Left ventricle myocardium superior (tissue), 1 donor: Measurements from ENCODE around the gene SH3BP4. TPM values are rescaled to one million over a fixed set of nuclear protein-coding genes. Genes with fewer than 3 reads are reported as not detected.

ENCODE experiments used
- ATAC-seq: fragments of 200-7000 bp; cut with Tn5 transposase; one replicate; pipeline ENCODE4 v1.9.1; 2020; ENCODE audit warnings: mild to moderate bottlenecking, moderate library complexity
- DNase-seq: peaks from one replicate; pipeline ENCODE4 v3.0.0-alpha.2; 2020
- intact Hi-C: fragments of 100-400 bp; cut with micrococcal nuclease; formaldehyde crosslinking; loops from one replicate; pipeline ENCODE4 v1.11.0; 2022
- total RNA-seq: library from RNA; stranded (reverse); fragmentation: NEBNext Ultra II Directional; extraction: Animal tissue kit (Norgen Biotek cat#: 25700); gene quantifications from one replicate; pipeline ENCODE4 v1.2.1, GENCODE V29; 2021
- donor health status: DM: no; HTN: yes; CAD: no; lungs with severe emphysema.

Gene SH3BP4
- total RNA-seq, 1 donor from 2014 or later, result 8.3 TPM

DNA sequence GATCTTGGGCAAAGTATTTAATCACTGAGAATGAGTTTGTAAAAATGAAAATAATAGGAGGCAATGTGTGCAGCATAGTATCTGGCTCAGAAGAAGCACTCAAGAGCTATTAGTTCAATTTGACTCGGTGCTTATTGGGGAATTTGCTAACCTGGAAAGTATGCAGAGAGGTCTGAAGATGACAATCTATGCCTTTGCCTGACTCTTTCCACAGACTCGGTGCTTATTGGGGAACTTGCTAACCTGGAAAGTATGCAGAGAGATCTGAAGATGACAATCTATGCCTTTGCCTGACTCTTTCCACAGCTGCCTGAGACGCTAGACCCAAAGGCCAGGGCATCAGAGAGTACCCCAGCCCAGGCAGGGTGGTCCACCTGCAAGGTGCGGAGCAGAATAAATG is 12.2 kb upstream of the SH3BP4 start:
- DNase-seq, result no peak
- intact Hi-C loops, result no loop called here
- ATAC-seq, result no peak

DNA sequence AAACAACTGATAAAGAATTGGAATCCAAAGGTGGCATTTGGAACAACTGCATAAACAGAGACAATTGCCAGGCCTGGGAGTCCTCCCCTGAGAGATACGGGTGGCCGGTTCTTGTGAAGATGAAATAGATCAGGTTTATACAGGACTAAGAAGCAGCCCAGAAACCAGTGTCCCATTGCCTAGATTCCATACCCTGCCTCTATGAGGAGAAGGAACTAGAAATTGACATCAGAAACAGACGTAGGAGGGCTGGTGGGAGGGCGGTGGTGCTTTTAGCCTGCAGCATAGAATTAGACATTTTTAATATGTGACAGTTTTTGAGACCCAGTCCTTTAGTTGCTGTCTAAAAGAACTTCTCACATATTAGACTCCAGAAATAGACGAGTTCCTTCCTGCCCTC is 11.8 kb upstream of the SH3BP4 start:
- DNase-seq (no peak), ATAC-seq (no peak)
- intact Hi-C loops, result no loop called here

DNA sequence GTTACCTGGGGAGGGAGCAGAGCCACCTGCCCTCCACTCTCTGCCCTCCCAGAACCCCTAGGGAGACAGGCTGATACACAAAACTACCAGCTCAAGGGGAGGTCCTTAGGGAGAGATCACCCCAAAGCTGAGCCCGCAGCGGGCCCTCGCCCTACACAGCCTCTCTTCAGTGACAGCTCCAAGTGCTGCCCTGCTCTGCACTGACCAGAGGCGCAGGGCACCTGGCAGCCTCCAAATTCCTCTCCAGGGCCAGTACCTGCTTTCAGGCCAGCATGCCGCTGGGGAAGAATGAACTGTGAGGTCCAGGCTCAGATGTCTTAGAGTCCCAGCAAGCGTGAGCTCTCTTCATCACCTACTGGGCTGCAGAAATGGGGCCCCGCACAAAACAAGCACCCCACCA is 11.3 kb upstream of the SH3BP4 start:
- intact Hi-C loops, result no loop called here
- DNase-seq (no peak), ATAC-seq (no peak)

GRCh38 chr2:234945339-234945873 is 6.4 kb upstream of the SH3BP4 start:
- ATAC-seq (no peak), DNase-seq (no peak)
- intact Hi-C loops, result no loop called here

DNA sequence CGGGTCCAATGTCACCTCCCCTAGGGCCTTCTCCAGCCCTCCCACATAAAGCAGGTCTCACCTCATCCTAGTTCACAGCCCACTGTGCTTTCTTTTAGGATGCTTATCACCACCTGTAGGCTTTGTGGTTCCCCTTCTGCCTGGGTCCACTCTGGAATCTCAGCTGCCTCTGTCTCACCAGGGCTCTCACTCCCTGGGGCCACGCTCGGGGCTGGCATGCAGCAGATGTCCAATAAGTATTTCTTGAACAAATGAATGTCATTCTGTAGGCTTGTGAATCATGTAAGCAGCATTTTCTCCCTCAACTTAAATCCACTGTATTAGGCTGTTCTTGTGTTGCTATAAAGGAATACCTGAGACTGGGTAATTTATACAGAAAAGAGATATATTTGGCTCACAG is 4.3 kb upstream of the SH3BP4 start:
- ATAC-seq (no peak), DNase-seq (no peak)
- intact Hi-C loops, result no loop called here

DNA sequence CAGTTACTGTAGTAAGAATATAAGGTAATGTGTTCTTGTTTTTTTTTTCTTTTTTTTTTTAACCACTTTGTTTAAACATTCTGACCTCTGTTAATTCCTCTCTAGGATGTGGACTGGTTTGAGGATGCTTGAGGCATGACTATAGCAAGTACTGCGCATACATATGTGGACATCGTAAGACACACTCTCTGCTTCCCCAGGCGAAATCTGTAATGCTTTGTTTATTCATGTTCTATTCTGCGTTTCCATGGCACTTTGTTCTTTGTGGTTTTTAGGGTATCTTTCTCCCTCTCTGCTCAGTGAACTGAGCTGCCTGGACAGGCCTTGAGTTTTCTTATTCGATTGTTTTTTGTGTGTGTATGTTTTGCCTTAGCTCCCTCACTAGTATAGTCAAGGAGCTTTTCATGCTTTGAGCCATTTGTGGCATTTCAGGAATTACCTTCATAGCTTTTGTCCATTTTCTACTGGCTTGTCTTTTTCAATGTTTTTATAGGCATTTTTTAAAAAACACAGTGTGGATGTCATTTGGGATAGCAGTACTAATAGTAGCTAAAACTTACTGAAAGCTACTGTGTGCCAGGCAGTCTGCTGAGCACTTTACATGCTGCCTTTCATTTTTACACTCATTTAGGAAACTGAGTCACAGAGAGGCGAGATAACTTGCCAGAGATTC is 1.9 kb upstream of the SH3BP4 start:
- intact Hi-C loops, result no loop called here
- ATAC-seq (no peak), DNase-seq (no peak)

DNA sequence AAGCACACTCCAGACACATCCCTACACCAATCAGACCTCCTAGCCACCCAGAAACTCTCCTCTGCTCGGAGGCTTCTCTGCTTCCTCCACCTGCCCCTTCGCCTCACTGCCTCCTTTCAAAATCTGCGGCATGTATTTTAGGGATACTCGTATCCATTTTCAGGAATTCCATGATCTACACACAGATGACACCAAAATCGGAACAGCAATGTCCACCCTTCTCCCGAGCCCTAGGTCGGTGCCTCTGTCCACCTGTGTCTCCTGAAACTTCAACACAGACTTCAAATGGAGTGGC is 1.4 kb upstream of the SH3BP4 start:
- no peak for ATAC-seq
- intact Hi-C loops, result no loop called here
- no peak for DNase-seq

DNA sequence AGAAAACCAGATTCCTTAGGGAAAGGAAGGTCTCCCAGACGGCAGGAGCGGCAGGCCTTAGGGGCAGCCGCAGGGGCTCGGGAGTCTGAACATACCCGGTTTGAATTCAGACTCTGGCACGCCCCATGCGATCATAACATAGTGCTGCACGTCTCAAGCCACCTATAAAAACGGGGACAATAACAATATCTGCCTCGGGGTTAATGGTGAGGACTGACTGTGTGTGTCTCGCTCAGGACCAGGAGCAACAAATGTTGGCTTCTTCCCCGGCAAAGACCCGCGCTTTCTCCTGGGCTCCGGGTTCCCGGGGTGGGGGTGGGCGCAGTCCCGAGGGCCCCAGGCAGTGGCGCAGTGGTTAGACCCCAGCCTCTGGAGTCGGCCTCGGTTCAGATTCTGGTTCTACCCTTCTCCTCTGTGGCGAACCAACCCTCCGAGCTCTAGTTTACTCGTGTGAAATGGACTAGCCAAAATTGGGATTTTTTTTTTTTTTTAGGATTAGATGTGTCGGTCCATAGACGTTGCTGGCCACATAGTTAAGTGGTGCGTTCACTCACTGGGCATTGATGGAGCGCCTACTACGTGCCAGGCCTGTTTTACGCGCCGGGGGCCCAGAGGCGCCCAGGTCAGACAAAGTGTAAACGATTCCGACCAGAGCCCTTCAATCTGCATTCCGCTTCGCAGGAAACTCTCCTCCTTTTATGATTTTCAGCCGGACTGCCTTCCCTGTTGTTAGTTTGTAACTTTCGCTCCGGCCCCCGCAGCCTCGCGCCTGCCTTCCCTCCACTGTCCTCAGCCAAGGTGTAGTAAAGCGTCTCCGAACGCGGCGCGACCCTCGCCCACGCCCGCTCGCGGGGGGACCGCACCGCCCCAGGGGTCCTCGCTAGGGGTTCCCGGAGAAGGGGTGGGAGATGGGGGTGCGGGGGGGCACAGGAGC is 820 bp upstream of the SH3BP4 start:
- intact Hi-C loops, result no loop called here
- ATAC-seq (peak; percentile 34), DNase-seq (no peak)

DNA sequence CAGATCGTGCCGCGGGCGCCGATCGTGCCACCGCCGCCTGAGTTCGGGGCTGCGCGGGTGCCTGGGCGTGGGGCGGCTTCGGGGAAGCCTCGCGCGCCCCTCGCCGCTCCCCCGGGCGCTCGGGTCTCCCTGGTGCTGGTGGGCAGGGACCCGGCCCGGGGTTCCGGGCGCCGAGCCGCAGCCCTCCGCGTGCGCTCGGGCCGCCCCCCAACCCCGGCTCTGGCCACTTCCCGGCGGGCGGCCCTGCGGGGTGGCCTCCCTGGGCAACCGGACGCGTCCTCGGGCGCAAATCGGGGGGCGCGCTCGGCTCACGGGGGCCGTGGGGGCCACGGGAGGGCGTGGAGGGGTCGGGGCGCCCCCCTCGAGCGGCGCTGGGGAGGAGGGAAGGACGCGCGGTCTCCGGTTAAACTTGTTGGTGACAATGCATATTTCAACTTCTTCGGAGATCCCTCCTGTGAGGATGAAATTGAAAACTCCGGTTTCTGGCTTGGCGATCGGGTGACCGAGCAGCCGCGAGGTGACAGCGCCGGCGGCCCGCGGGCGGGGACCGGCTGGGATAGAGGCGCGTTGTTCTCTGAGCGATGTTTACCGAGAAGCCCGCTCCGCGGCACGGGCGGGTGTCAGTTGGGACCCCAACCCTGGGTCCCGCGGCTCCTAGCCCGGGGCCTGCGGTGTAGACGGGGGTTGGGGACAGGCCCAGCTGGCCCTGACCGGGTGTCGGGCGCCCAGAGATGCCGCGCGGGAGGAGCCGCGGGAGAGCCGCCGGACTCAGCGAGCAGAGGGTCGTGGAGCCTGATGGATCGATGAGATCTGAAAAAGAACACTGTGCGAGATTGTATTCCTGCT is 676 bp downstream of the SH3BP4 start:
- intact Hi-C loops, result no loop called here
- DNase-seq (peak; percentile 51), ATAC-seq (peak; percentile 10)

GRCh38 chr2:234953116-234954031 is 1.6 kb downstream of the SH3BP4 start:
- DNase-seq (no peak), ATAC-seq (no peak)
- intact Hi-C loops, result no loop called here

DNA sequence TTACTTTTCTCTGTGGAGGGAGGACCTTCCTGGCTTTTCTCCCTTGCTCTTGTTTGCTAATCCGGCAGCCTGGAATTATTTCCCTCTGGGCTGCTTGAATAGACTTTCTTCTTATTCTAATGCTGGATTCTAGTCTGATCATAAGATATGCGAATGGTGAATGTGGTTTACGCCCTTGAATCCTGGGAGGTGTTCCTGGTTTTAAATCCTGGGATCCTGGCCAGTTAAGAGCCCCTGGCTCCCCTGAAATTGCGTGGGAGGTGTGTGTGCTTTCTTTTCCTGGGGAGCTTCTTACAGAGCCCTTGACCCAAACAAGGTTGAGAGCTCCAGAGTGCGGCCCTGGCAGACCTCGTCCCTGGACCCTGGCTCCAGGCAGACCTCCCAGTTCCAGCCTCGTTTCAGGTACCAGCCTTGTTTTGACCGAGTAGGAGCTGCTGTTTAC is 2.8 kb downstream of the SH3BP4 start:
- intact Hi-C loops, result no loop called here
- no peak for ATAC-seq
- no peak for DNase-seq

DNA sequence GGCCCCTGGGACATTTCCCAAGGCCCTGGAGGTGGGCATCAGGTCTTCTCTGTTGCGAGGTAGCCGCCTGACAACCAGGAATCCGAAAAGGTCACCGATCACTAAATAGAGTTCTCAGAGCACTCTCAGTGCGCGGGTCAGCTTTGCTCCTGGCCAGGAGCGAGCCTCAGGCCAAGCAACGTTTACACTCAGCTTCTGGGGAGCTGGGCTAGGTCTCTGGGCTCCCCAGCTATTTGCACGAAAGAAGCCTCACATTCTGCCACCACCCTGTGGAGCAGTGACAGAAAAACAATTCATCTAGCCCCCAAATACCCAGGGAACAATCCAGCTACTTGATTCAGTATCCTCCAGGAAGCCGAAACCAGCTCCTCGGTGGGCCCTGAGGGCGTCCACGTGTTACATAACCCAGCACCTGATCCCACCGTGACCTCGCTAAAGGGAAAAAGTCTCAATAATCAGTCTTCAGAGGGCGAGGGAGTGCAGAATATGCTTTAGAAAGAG is 3.3 kb downstream of the SH3BP4 start:
- no peak for DNase-seq
- ATAC-seq, result no peak
- intact Hi-C loops, result no loop called here

- ATAC-seq (no peak), DNase-seq (no peak)
- intact Hi-C loops, result no loop called here
Measured at GRCh38 chr2:234955971-234956509, 4.2 kb downstream of the SH3BP4 start.

- ATAC-seq (no peak), DNase-seq (no peak)
- intact Hi-C loops, result no loop called here
Measured at GRCh38 chr2:234957834-234958135, 6.0 kb downstream of the SH3BP4 start.

DNA sequence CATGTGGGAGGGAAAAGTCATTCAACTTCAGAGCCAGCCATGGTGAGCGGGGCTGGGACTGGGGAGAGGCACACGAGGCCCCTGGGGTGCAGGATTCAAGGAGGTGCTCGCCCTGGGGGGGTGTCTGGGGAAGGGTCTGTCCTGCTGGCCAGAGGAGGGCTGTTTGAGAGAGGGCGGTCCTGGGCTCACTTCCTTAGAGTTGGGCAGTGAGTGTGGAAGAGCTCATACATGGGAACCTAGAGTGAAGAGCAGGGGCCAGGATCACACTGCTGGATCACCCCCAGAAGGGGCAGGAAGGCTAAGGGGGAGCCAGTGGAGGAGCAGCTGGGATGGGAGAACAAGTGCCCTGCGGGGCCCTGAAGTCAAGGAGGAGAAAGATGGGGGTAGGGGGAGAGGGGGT is 6.5 kb downstream of the SH3BP4 start:
- no peak for DNase-seq
- intact Hi-C loops, result no loop called here

GRCh38 chr2:234958746-234959395 is 7.1 kb downstream of the SH3BP4 start:
- intact Hi-C loops, result no loop called here
- ATAC-seq (no peak), DNase-seq (no peak)

More for the DNA sequence above, 6.5 kb downstream of the SH3BP4 start:
- no peak for ATAC-seq

- intact Hi-C loops, result no loop called here
- peak; percentile 19 for ATAC-seq
- no peak for DNase-seq
Measured at GRCh38 chr2:234960175-234961088, 8.6 kb downstream of the SH3BP4 start.
